Activated B cell treated with CpG ODN at 0.5 μM for 24 hours (primary cell): ENCODE data around the gene PCNT. TPM values are rescaled to one million over a fixed set of nuclear protein-coding genes. Genes with fewer than 3 reads are reported as not detected.

Experiments
- ATAC-seq: fragments of 200-7000 bp; cut with Tn5 transposase; one replicate; pipeline ENCODE4 v1.10.0; 2021; ENCODE audit warnings: low read depth, mild to moderate bottlenecking, moderate library complexity
- CTCF ChIA-PET: fragments of 350-600 bp; sonication (Branson Sonifier 250); formaldehyde crosslinking; loops from one replicate; lab custom pipeline; 2021; ENCODE audit warnings: antibody characterized with exemption; lab: Charles Lee
- POLR2A ChIA-PET: fragments of 350-600 bp; sonication (Branson Sonifier 250); formaldehyde crosslinking; loops from one replicate; lab custom pipeline; 2021; ENCODE audit warnings: antibody characterized with exemption; lab: Charles Lee
- DNase-seq: peaks from one replicate; pipeline ENCODE4 v3.0.0; 2022
- H3K27ac Mint-ChIP-seq: one replicate; pipeline ENCODE4 v1.8.0; 2020; ENCODE audit warnings: mixed read lengths
- H3K27me3 Mint-ChIP-seq: one replicate; pipeline ENCODE4 v1.8.0; 2021; ENCODE audit warnings: mixed read lengths
- H3K36me3 Mint-ChIP-seq: one replicate; pipeline ENCODE4 v1.8.0; 2021; ENCODE audit warnings: low read depth, mixed read lengths
- H3K4me1 Mint-ChIP-seq: one replicate; pipeline ENCODE4 v1.8.0; 2021; ENCODE audit warnings: mixed read lengths
- H3K4me3 Mint-ChIP-seq: one replicate; pipeline ENCODE4 v1.8.0; 2020; ENCODE audit warnings: mild to moderate bottlenecking, mixed read lengths
- H3K9me3 Mint-ChIP-seq: one replicate; pipeline ENCODE4 v1.8.0; 2020; ENCODE audit warnings: mixed read lengths
- intact Hi-C: fragments of 100-400 bp; cut with micrococcal nuclease; formaldehyde crosslinking; loops from one replicate; pipeline ENCODE4 v1.15.1; 2024
- total RNA-seq: library from RNA; stranded (reverse); gene quantifications from 2 replicates; pipeline ENCODE4 v1.2.3, GENCODE V29; 2022
- TF ChIP-seq, protein P1 (sequence below): fragments of 200-600 bp; IDR thresholded peaks from one replicate; pipeline ENCODE4 v1.8.0; 2022; ENCODE audit warnings: antibody characterized with exemption, mild to moderate bottlenecking

Gene PCNT
- total RNA-seq, 1 donor from 2014 or later = 39.7 TPM

DNA sequence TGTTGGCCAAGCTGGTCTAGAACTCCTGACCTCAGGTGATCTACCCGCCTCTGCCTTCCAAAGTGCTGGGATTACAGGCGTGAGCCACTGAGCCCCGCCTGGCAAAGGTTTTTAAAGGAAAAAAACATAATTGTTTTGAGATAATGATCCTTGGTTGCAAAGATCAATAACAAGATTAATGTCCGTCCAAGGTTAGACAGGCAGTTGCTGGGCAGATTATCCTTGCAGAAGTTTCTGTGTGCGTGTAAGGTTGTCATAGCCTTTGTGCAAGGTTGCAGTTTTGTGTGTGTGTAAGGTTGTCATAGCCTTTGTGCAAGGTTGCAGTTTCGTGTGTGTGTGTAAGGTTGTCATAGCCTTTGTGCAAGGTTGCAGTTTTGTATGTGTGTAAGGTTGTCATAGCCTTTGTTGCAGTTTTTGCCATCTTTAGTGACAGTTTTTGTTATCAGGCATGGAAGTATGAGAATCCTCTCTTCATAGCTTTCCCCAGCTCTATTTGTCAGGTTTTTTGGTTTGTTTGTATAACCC, 34.2 kb upstream of the PCNT start:
- ATAC-seq (no peak), DNase-seq (no peak)
- Mint-ChIP-seq H3K27ac (no peak overlapping the region), H3K27me3 (no peaks in the 10 kb centered on the region), H3K4me1 (peaks cover 29% of the 10 kb centered on the region), H3K9me3 (no peaks in the 10 kb centered on the region), H3K36me3 (peaks cover 21% of the 10 kb centered on the region), H3K4me3 (no peak overlapping the region)
- intact Hi-C loops = no loop called here
- ChIA-PET CTCF (no interaction called here), POLR2A (no interaction called here)
- TF ChIP-seq, protein P1, sequence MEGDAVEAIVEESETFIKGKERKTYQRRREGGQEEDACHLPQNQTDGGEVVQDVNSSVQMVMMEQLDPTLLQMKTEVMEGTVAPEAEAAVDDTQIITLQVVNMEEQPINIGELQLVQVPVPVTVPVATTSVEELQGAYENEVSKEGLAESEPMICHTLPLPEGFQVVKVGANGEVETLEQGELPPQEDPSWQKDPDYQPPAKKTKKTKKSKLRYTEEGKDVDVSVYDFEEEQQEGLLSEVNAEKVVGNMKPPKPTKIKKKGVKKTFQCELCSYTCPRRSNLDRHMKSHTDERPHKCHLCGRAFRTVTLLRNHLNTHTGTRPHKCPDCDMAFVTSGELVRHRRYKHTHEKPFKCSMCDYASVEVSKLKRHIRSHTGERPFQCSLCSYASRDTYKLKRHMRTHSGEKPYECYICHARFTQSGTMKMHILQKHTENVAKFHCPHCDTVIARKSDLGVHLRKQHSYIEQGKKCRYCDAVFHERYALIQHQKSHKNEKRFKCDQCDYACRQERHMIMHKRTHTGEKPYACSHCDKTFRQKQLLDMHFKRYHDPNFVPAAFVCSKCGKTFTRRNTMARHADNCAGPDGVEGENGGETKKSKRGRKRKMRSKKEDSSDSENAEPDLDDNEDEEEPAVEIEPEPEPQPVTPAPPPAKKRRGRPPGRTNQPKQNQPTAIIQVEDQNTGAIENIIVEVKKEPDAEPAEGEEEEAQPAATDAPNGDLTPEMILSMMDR = no peak

DNA sequence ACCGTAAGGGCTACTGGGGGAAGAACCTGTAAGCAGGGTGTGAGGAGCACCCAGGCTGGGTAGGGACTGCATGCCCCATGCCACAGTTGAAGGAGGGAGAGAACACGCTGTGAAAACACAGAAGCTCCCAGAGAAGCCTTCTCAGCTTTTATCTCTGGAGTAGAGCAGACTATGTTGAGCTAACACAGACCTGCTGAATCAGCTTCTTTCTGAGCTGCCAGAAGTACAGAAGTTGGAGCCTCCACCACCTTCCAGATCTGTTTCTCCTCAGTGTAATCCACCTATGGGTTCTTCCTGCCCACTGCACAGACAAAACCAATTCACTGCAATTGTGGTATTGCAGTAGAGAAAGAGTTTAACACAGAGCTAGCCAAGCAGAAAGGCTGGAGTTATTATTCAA, 32.4 kb upstream of the PCNT start:
- Mint-ChIP-seq H3K4me3 (no peak overlapping the region), H3K27ac (no peak overlapping the region), H3K36me3 (peaks cover 16% of the 10 kb centered on the region), H3K4me1 (peaks cover 20% of the 10 kb centered on the region), H3K27me3 (no peaks in the 10 kb centered on the region), H3K9me3 (no peaks in the 10 kb centered on the region)
- ATAC-seq (no peak), DNase-seq (no peak)
- intact Hi-C loops = no loop called here
- ChIA-PET POLR2A (no interaction called here), CTCF (no interaction called here)
- TF ChIP-seq, protein P1 = no peak

DNA sequence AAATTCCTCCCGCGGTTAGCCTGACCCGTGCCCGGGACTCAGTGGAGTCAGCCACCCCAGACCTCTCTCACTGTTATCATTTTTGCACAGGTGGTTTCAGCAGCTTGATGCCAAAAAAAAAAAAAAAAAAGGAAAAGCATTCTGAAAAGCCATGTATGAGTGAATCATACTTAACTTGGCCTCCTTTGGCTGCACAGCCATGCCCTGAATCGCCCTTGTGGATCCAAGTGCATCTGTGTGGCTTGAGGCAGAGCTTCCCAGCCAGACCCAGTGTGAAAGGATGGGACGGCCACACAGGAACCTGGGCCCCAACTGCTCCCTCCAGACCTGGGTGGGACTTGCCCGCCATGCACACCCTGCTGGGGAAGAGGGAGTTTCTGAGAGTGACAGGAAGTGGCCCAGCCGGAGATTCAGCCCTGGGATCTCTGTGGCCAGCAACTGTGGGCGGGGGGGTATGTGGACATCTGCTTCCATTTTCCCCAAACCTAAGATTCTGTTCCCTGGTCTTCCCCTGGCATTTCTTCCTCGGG, 29.2 kb upstream of the PCNT start:
- H3K4me1 Mint-ChIP-seq = peaks cover 14% of the 10 kb centered on the region
- ATAC-seq (no peak), DNase-seq (no peak)
- ChIA-PET CTCF (no interaction called here), POLR2A (no interaction called here)
- intact Hi-C loops = no loop called here
- H3K27ac Mint-ChIP-seq = no peak overlapping the region
- H3K9me3 Mint-ChIP-seq = no peaks in the 10 kb centered on the region
- H3K36me3 Mint-ChIP-seq = peaks cover 11% of the 10 kb centered on the region
- no peak overlapping the region for H3K4me3 Mint-ChIP-seq
- TF ChIP-seq, protein P1 = no peak
- peaks cover 1% of the 10 kb centered on the region for H3K27me3 Mint-ChIP-seq

DNA sequence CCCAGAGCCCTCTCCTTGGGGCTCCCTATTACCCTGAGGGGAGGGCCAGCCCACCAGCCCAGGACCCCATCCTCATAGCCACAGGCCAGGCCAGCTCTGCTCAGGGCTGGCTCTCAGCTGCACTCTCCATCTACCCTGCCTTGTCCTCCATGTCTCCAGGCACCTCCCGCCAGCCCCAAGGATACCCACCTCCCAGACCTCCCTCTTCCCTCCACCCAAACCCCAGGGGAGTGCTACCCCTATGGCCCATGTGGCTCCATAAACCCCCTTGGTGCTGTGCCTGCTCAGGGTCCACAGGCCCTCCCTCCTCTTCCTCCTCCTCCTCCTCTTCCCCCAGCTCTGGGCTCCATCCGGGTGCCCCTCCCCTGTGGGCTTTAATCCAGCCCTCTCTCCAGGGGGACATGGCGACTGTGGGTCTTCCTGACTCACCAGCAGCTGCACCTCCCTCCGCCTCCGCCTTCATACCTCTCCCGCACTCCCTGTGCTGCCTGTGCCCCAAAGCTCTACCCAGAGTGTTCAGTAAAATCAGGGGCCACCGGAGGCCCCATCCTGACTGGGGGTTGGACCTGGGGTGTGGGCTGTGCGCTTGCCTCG, 28.7 kb upstream of the PCNT start:
- Mint-ChIP-seq H3K27me3 (peaks cover 1% of the 10 kb centered on the region), H3K9me3 (no peaks in the 10 kb centered on the region), H3K36me3 (peaks cover 11% of the 10 kb centered on the region), H3K27ac (no peak overlapping the region), H3K4me3 (no peak overlapping the region), H3K4me1 (peaks cover 11% of the 10 kb centered on the region)
- DNase-seq (no peak), ATAC-seq (no peak)
- ChIA-PET POLR2A (no interaction called here), CTCF (no interaction called here)
- TF ChIP-seq, protein P1 = no peak
- intact Hi-C loops = no loop called here

DNA sequence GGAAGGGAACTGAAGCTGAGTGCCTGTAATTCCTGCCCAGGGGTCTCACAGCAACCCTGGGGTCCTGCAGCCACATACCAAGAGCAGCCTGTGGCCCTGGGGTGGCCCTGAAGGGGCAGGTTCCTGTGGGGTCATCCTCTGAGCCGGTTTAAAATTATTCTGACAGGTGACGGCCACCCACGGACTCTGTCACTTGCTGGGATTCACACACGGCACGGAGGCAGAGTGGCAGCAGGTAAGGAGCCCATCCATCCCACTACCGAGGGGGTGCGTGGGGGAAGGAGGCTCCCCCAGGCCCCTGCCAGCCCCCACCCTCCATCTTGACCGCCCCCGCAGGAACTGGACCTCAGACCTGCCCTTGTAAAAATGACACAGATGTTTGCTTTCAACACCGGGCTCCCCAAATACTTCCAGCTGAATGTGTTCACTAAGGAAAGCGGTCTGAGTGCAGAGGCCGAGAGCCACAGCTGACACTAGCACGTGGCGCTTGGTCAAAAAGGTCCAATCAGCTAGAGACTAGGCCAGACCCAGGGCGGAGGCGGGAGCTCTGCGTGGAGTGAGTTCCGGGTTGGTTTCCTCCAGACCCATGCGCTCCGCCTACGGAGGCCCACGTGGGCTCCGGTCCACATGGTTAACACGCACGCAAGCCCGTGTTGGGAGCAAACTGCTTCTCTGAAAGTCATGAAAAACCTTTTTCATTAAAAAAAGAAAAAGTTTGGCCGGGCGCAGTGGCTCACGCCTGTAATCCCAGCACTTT, 27.8 kb upstream of the PCNT start:
- CTCF ChIA-PET = interaction anchor here (0.6 kb wide), 1 partner anchor 10 kb away, joined by 3 read pairs; no protein-coding TSS in a partner anchor
- H3K27ac Mint-ChIP-seq = peak overlapping the region; percentile 66
- H3K36me3 Mint-ChIP-seq = peaks cover 10% of the 10 kb centered on the region

More for the DNA sequence above, 27.8 kb upstream of the PCNT start:
- DNase-seq (peak; percentile 32), ATAC-seq (peak; percentile 93)
- intact Hi-C loops = no loop called here
- H3K9me3 Mint-ChIP-seq = no peaks in the 10 kb centered on the region
- POLR2A ChIA-PET = interaction anchor here (0.9 to 1.8 kb wide), 3 partner anchors 12 to 73 kb away, joined by 3 to 4 read pairs (median 4); no protein-coding TSS in a partner anchor
- peaks cover 6% of the 10 kb centered on the region for H3K4me1 Mint-ChIP-seq
- TF ChIP-seq, protein P1 = no peak
- H3K27me3 Mint-ChIP-seq = peaks cover 1% of the 10 kb centered on the region
- peak overlapping the region; percentile 64 for H3K4me3 Mint-ChIP-seq
